ENCODE measurements around the gene BBC3.

BBC3 gene

DNA sequence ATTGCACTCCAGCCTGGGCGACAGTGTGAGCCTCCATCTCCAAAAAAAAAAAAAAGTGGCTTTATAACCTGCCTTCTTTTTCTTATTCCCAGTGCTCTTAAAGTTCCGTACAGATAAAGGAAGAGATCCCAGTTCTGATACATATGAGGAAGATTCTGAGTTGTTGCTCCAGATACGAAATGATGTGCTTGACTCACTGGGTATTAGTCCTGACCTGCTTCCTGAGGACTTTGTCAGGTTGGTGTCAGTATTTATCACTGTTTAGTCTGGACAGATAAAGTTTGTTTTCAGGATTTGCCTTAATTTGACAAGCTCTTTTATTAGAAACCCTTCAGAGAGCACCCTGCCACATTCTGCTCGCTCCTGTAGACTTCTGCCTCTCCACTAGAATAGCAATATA lies 33.9 kb downstream of the BBC3 start:
- TF ChIP-seq, protein P1, sequence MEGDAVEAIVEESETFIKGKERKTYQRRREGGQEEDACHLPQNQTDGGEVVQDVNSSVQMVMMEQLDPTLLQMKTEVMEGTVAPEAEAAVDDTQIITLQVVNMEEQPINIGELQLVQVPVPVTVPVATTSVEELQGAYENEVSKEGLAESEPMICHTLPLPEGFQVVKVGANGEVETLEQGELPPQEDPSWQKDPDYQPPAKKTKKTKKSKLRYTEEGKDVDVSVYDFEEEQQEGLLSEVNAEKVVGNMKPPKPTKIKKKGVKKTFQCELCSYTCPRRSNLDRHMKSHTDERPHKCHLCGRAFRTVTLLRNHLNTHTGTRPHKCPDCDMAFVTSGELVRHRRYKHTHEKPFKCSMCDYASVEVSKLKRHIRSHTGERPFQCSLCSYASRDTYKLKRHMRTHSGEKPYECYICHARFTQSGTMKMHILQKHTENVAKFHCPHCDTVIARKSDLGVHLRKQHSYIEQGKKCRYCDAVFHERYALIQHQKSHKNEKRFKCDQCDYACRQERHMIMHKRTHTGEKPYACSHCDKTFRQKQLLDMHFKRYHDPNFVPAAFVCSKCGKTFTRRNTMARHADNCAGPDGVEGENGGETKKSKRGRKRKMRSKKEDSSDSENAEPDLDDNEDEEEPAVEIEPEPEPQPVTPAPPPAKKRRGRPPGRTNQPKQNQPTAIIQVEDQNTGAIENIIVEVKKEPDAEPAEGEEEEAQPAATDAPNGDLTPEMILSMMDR (IDR thresholded peaks at IDR 0.05; ENCODE audit: insufficient read depth, low read length, missing control alignments): no peak
- CTCF ChIA-PET: interaction anchor here (1.4 to 7.8 kb wide), 2 partner anchors 14 to 47 kb away, joined by 6 to 105 read pairs; no protein-coding TSS in a partner anchor
- no peak overlapping the region for H3K4me3 ChIP-seq (ENCODE audit: low read depth, low read length)
- POLR2A ChIA-PET: interaction anchor here (0.7 kb wide), 1 partner anchor 37 kb away, joined by 4 read pairs; no protein-coding TSS in a partner anchor
- no peak for DNase-seq (ENCODE audit: low read depth, low spot score)

- TF ChIP-seq, protein P1 (IDR thresholded peaks at IDR 0.05; ENCODE audit: insufficient read depth, low read length, missing control alignments): no peak
- no peak for DNase-seq (ENCODE audit: low read depth, low spot score)
- H3K4me3 ChIP-seq (ENCODE audit: low read depth, low read length): no peak overlapping the region
- CTCF ChIA-PET: interaction anchor here (7.8 kb wide), 1 partner anchor 16 kb away, joined by 105 read pairs; no protein-coding TSS in a partner anchor
- POLR2A ChIA-PET: no interaction called here
Observed at GRCh38 chr19:47195434-47195833, 35.6 kb downstream of the BBC3 start.

DNA sequence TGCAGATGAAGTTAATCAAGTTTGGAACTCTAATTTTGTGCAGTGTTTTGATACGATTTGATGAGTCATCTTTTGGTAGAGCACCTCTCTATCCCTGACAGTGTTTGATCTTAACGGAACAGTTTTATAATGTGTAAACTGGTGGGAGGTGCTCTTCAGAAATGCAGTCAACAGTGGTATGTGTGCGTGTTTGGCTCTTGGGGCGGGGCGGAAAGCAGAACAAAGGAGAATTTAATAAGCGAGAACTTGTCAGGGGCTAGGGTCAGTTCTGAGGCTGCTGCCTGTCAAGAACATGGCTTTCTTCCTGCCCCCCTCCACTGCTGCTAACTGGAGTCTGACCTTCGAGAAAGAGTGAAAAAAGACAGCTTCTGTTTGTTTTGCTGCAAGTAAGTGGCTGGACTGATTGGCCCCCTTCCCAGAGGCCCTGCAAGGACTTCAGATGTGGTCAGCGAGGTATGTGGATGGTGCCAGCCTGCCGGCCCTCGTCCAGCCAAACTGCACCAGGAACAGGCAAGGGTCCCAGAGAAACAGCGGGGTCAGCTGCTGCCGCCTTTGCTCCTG lies 40.8 kb downstream of the BBC3 start:
- ChIA-PET CTCF (interaction anchor here (0.8 to 5.0 kb wide), 4 partner anchors 12 to 57 kb away, joined by 3 to 45 read pairs (median 4); no protein-coding TSS in a partner anchor), POLR2A (no interaction called here)
- no peak overlapping the region; the same call in 1 of the 2 replicates for H3K4me3 ChIP-seq (ENCODE audit: low read depth, low read length)
- DNase-seq (ENCODE audit: low read depth, low spot score): peak; percentile 37
- TF ChIP-seq, protein P1 (IDR thresholded peaks at IDR 0.05; ENCODE audit: insufficient read depth, low read length, missing control alignments): no peak

- ChIA-PET POLR2A (no interaction called here), CTCF (interaction anchor here (0.8 to 3.8 kb wide), 6 partner anchors 10 to 58 kb away, joined by 3 to 23 read pairs (median 4); no protein-coding TSS in a partner anchor)
- no peak overlapping the region for H3K4me3 ChIP-seq (ENCODE audit: low read depth, low read length)
- TF ChIP-seq, protein P1 (IDR thresholded peaks at IDR 0.05; ENCODE audit: insufficient read depth, low read length, missing control alignments): no peak
- no peak for DNase-seq (ENCODE audit: low read depth, low spot score)
Observed at GRCh38 chr19:47188507-47189033, 42.4 kb downstream of the BBC3 start.

DNA sequence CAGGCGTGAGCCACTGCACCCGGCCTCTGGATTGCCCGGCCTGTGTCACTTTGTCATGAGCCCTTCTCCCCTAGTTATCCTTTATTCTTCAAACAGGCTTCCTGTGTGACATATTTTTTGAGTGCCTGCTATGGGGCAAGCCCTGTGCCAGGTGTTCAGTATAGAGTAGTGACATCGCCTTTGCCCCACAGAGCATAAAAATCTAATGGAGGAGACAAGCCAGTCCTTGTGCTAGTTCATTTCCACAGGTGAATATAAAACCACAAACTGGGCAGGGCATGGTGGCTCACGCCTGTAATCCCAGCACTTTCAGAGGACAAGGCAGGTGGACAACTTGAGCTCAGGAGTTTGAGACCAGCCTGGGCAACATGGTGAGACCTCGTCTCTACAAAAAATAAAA lies 43.2 kb downstream of the BBC3 start:
- POLR2A ChIA-PET: no interaction called here
- TF ChIP-seq, protein P1 (IDR thresholded peaks at IDR 0.05; ENCODE audit: insufficient read depth, low read length, missing control alignments): no peak
- no peak for DNase-seq (ENCODE audit: low read depth, low spot score)
- H3K4me3 ChIP-seq (ENCODE audit: low read depth, low read length): no peak overlapping the region
- CTCF ChIA-PET: interaction anchor here (0.8 to 3.8 kb wide), 5 partner anchors 19 to 59 kb away, joined by 3 to 23 read pairs (median 5); no protein-coding TSS in a partner anchor

- H3K4me3 ChIP-seq (ENCODE audit: low read depth, low read length): no peak overlapping the region
- CTCF ChIA-PET: interaction anchor here (1.3 to 3.8 kb wide), 4 partner anchors 14 to 60 kb away, joined by 8 to 23 read pairs (median 10); no protein-coding TSS in a partner anchor
- TF ChIP-seq, protein P1 (IDR thresholded peaks at IDR 0.05; ENCODE audit: insufficient read depth, low read length, missing control alignments): no peak
- DNase-seq (ENCODE audit: low read depth, low spot score): no peak
- POLR2A ChIA-PET: no interaction called here
Observed at GRCh38 chr19:47187335-47187655, 43.7 kb downstream of the BBC3 start.

Data from AG04449 (cell line).